OCI-LY1 (cell line): ENCODE results near the gene TFAP2E.

Source experiments
- H2AFZ ChIP-seq: fragments of 200-600 bp; sonication (generic), shearing (Covaris generic); 2 replicates; pipeline ENCODE4 v1.6.0; 2014; ENCODE audit warnings: antibody characterized with exemption, mild to moderate bottlenecking, low read length
- H3F3A ChIP-seq: fragments of 200-600 bp; sonication (generic), shearing (Covaris generic); 2 replicates; pipeline ENCODE4 v1.6.0; 2014; ENCODE audit warnings: mild to moderate bottlenecking, antibody characterized with exemption, low read length, moderate library complexity; ENCODE audit not compliant: insufficient read depth
- H3K27ac ChIP-seq: fragments of 200-600 bp; sonication (generic); 2 replicates; pipeline ENCODE4 v1.5.1; 2014; ENCODE audit warnings: low read length, mixed run types, mild to moderate bottlenecking, low read depth; ENCODE audit not compliant: poor library complexity, severe bottlenecking
- H3K27me3 ChIP-seq: fragments of 200-600 bp; sonication (generic); 2 replicates; pipeline ENCODE4 v1.6.0; 2014; ENCODE audit warnings: antibody characterized with exemption, mild to moderate bottlenecking, low read length, moderate library complexity; ENCODE audit not compliant: insufficient read depth
- H3K36me3 ChIP-seq: fragments of 200-600 bp; sonication (generic); 2 replicates; pipeline ENCODE4 v1.6.1; 2014; ENCODE audit warnings: mild to moderate bottlenecking, antibody characterized with exemption, low read length, moderate library complexity, mixed read lengths; ENCODE audit not compliant: insufficient read depth
- H3K4me1 ChIP-seq: fragments of 200-600 bp; sonication (generic); 2 replicates; pipeline ENCODE4 v1.5.1; 2014; ENCODE audit warnings: mild to moderate bottlenecking, low read length, moderate library complexity; ENCODE audit not compliant: insufficient read depth, severe bottlenecking
- H3K4me2 ChIP-seq: fragments of 200-600 bp; sonication (generic), shearing (Covaris generic); 2 replicates; pipeline ENCODE4 v1.6.1; 2014; ENCODE audit warnings: low read length
- H3K4me3 ChIP-seq: fragments of 200-600 bp; sonication (generic); 2 replicates; pipeline ENCODE4 v1.5.1; 2014; ENCODE audit warnings: low read length, low read depth, mild to moderate bottlenecking, mixed read lengths; ENCODE audit not compliant: poor library complexity, severe bottlenecking
- H3K79me2 ChIP-seq: fragments of 200-600 bp; shearing (Covaris generic); 2 replicates; pipeline ENCODE4 v1.6.1; 2016; ENCODE audit warnings: mixed run types, low read length, mixed read lengths; ENCODE audit not compliant: insufficient read depth
- H3K9ac ChIP-seq: fragments of 200-600 bp; sonication (generic), shearing (Covaris generic); 2 replicates; pipeline ENCODE4 v1.6.1; 2014; ENCODE audit warnings: mild to moderate bottlenecking, low read length, mixed read lengths
- H3K9me2 ChIP-seq: fragments of 200-600 bp; sonication (generic), shearing (Covaris generic); 2 replicates; pipeline ENCODE4 v1.6.1; 2014; ENCODE audit warnings: low read depth, mild to moderate bottlenecking, low read length, mixed read lengths
- H3K9me3 ChIP-seq: fragments of 200-600 bp; shearing (Covaris generic); 2 replicates; pipeline ENCODE4 v1.6.1; 2014; ENCODE audit warnings: low read length, mixed read lengths
- H4K20me1 ChIP-seq: fragments of 200-600 bp; sonication (generic), shearing (Covaris generic); 2 replicates; pipeline ENCODE4 v1.6.0; 2016; ENCODE audit warnings: mild to moderate bottlenecking, low read length; ENCODE audit not compliant: insufficient read depth
- EZH2 ChIP-seq: fragments of 200-600 bp; sonication (generic), shearing (Covaris generic); IDR thresholded peaks from 2 replicates; pipeline ENCODE4 v1.8.0; 2017; ENCODE audit warnings: borderline replicate concordance, mixed run types, mild to moderate bottlenecking, antibody characterized with exemption, low read length, moderate library complexity, mixed read lengths
- TF ChIP-seq, protein P1 (sequence below): fragments of 200-600 bp; sonication (generic), shearing (Covaris generic); IDR thresholded peaks from 2 replicates; pipeline ENCODE4 v1.5.1; 2017; ENCODE audit warnings: mild to moderate bottlenecking, antibody characterized with exemption, low read length, moderate library complexity, mixed read lengths

Gene TFAP2E

DNA sequence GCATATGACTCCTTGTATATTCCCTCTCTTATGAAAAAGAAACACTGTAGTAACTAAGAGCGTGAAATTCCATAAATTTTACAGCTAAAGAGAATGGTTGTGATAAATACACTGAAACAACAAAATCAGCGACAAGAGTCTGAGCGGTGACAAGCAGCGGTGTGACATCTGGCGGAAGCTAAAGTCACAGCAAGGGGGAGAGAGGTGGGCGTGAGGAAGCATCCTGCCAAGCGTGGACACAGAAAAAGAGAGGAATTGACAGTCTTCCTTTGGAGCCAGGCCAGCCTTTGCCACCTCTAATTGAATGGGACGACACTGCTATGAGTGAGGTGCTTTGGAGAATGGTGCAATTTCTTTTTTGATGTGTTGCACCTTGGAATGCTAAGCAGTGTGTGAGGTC lies 42.3 kb downstream of the TFAP2E start:
- Histone ChIP-seq H3K27me3 (no peaks in the 10 kb centered on the region), H3K4me1 (no peaks in the 10 kb centered on the region), H3K9ac (no peak overlapping the region), H3K4me2 (no peak overlapping the region), H2AFZ (no peak overlapping the region), H3K9me3 (no peaks in the 10 kb centered on the region), H4K20me1 (no peaks in the 10 kb centered on the region), H3K9me2 (no peaks in the 10 kb centered on the region), H3K27ac (no peak overlapping the region), H3K36me3 (peaks cover 92% of the 10 kb centered on the region; the same call in 1 of the 2 replicates), H3K79me2 (peaks cover 52% of the 10 kb centered on the region), H3F3A (no peaks in the 10 kb centered on the region), H3K4me3 (no peak overlapping the region)
- TF ChIP-seq EZH2, result no peak
- TF ChIP-seq, protein P1, sequence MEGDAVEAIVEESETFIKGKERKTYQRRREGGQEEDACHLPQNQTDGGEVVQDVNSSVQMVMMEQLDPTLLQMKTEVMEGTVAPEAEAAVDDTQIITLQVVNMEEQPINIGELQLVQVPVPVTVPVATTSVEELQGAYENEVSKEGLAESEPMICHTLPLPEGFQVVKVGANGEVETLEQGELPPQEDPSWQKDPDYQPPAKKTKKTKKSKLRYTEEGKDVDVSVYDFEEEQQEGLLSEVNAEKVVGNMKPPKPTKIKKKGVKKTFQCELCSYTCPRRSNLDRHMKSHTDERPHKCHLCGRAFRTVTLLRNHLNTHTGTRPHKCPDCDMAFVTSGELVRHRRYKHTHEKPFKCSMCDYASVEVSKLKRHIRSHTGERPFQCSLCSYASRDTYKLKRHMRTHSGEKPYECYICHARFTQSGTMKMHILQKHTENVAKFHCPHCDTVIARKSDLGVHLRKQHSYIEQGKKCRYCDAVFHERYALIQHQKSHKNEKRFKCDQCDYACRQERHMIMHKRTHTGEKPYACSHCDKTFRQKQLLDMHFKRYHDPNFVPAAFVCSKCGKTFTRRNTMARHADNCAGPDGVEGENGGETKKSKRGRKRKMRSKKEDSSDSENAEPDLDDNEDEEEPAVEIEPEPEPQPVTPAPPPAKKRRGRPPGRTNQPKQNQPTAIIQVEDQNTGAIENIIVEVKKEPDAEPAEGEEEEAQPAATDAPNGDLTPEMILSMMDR, result no peak

DNA sequence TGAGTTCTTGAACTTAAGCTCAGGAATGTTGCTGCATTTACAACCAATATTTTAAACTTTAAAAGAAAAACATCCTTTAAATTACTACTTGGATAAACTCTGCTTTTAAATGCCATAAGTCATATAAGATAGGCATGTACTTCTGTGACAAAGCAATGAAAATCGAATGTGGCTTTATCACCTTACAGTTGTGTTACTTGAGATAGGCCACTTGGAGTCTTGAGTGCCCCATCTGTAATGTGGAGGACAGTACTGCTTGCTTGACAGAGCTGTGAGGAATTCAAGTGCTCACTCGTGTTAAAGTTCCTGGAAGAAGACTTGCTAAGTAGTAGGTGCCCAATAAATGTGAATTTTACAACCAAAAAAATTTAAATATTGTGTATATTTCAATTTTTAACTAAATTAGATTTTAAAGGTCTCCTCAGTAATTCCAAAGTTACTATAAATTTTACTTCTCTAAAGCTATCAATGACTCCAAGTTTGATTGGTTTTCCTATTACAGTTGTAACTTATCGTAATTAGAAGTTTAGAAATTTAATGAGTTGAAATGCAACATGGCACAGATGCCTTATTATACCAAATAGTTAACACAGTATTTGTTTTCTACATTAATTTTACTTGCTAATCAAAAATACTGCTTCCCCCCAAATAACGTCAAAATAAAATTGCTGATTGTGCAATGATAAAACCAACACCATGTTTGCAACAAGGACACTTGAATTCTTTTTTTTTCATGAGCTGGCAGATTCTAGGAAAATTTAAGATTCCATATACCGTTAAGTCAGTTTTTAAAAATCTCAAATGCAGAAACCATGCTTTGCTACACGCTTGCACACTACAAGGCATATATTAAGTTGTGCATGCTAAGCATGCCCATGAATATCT lies 46.4 kb downstream of the TFAP2E start:
- Histone ChIP-seq H4K20me1 (no peaks in the 10 kb centered on the region), H3K9me3 (no peaks in the 10 kb centered on the region), H3K9me2 (no peaks in the 10 kb centered on the region), H3K9ac (no peak overlapping the region), H3K4me2 (no peak overlapping the region), H3K4me1 (no peaks in the 10 kb centered on the region), H3K27me3 (no peaks in the 10 kb centered on the region), H2AFZ (no peak overlapping the region), H3K36me3 (peaks cover 86% of the 10 kb centered on the region; the same call in 1 of the 2 replicates), H3K79me2 (peaks cover 46% of the 10 kb centered on the region), H3K4me3 (no peak overlapping the region), H3F3A (no peaks in the 10 kb centered on the region), H3K27ac (no peak overlapping the region)
- TF ChIP-seq EZH2, result no peak
- TF ChIP-seq, protein P1, result no peak

DNA sequence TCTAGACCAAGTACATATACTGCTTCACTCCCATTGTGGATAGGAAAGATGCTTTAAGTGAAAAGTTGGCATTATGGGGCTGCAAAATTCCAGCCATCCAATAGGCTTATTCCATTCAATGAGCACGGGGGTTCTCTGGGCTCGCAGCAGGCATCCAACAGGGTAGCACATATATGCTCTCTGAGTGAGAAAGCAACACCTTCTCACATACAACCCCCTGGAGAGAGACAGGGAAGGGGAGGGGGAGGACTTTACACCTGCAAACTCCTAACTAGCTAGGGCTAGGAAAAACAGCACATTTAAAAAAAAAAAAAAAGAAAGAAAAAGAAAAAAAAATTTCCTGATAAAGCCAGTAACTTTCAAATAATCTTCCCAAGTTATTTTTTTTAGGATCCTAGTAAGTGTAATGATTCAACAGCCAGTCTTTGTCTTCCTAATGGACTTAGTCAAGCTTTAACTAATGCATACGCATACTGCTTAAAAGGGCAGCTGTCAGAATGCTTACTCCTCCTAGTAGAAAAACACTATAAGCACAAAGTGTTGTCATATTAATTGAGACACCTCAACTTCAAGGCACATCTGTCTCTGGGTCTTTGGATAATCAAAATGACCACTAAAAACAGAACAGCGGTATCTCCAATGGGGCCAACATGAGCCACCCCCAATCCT lies 49.5 kb downstream of the TFAP2E start:
- peaks cover 73% of the 10 kb centered on the region for H3K36me3 ChIP-seq
- peaks cover 30% of the 10 kb centered on the region for H3K79me2 ChIP-seq
- TF ChIP-seq, protein P1, result no peak
- TF ChIP-seq EZH2, result no peak

More for the DNA sequence above, 49.5 kb downstream of the TFAP2E start:
- no peak overlapping the region for H3K4me2 ChIP-seq
- no peak overlapping the region for H3K9ac ChIP-seq
- H3K9me2 ChIP-seq, result no peaks in the 10 kb centered on the region
- no peaks in the 10 kb centered on the region for H3F3A ChIP-seq
- no peak overlapping the region for H3K27ac ChIP-seq
- no peaks in the 10 kb centered on the region for H3K4me1 ChIP-seq
- no peaks in the 10 kb centered on the region for H3K9me3 ChIP-seq
- H3K27me3 ChIP-seq, result no peaks in the 10 kb centered on the region
- no peak overlapping the region for H3K4me3 ChIP-seq
- H2AFZ ChIP-seq, result no peak overlapping the region
- H4K20me1 ChIP-seq, result no peaks in the 10 kb centered on the region
